Measurements from ENCODE around the gene MORN2.

GRCh38 chr2:38930600-38930999 is 54.8 kb downstream of the MORN2 start:
- no peak for TF ChIP-seq CTCF (IDR thresholded peaks at IDR 0.05)
- no peak for TF ChIP-seq POLR2A (IDR thresholded peaks at IDR 0.05)
